Measurements from ENCODE around the gene ARL17B. TPM values are rescaled to one million over a fixed set of nuclear protein-coding genes. Genes with fewer than 3 reads are reported as not detected.
"Not testable (repeated sequence)": the region's sequence is repeated elsewhere in the genome, so short reads cannot be mapped to it uniquely, and the experiment has no call there.

ARL17B gene
- total RNA-seq, 1 donor from 2014 or later, result 6.0 TPM

DNA sequence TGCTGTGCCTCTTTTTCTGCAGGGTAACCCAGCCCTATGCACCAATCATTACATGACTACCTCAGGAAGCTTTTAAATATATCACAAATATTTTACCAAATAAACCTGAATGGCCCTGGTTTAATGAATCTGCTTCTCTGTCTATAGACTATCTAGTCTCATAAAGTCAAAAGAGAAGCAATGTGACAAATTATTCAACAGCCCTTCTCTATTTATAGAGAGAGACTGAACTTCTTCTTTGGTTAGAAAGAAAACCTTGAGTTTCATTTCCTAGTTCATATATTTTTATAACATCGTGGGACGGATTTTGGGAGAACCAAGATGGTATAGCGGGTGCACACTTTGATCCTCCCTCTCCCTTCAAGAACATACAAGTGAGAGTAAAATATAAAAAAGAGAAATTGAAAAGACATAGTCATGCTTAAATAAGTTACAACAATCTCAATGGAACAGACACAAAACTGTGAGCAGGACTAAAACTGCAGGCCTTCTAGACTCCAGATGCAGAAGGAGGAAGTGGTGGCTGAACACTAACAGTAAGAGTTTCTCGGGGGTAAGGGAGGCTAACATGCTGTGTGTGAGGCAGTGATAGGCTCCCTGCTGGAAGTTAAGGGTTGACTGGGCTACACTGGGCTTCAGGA is 70.5 kb downstream of the ARL17B start:
- not testable (repeated sequence) for DNase-seq (ENCODE audit: extremely low read depth, low read depth, low spot score)

DNA sequence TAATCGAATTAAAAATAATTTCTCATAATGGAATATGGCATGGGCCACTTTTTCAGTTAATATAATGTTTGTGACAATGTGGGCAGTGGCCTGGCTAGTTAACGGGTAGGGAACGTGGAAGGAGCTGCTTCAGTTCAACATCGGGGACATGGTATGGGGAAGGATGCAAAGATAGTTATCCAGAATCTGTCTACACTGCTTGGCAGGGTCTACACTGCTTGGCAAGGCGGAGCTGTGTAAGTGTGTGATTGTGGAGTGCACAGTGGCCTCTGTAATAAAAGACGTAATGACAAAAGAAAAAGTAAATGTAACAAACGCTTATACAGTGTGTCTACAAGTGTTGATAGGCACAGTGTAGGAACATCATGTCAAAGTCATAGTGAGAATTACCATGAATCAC is 74.0 kb downstream of the ARL17B start:
- not testable (repeated sequence) for DNase-seq (ENCODE audit: extremely low read depth, low read depth, low spot score)

- DNase-seq (ENCODE audit: extremely low read depth, low read depth, low spot score), result not testable (repeated sequence)
These were observed 74.8 kb downstream of the ARL17B start for GRCh38 chr17:46286764-46287221.

GRCh38 chr17:46285500-46285899 is 76.1 kb downstream of the ARL17B start:
- DNase-seq (ENCODE audit: extremely low read depth, low read depth, low spot score), result not testable (repeated sequence)

DNA sequence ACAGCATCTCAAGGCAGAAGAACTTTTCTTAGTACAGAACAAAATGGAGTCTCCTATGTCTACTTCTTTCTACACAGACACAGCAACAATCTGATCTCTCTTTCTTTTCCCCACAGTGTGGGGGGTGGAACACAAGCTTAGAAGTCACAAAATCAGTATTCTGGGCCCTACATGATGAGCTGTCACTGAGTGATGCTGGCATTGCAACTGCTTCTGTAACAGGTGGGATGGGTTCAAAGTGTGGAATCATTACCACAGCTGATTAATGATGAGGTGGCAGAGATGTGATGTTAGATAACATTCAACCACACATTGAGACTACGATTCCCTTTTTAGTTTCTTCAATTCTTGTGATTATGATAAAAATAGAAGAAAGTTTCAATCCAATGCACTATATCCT is 77.1 kb downstream of the ARL17B start:
- DNase-seq (ENCODE audit: extremely low read depth, low read depth, low spot score), result not testable (repeated sequence)

- DNase-seq (ENCODE audit: extremely low read depth, low read depth, low spot score), result not testable (repeated sequence)
These were observed 78.9 kb downstream of the ARL17B start for GRCh38 chr17:46282635-46283034.

DNA sequence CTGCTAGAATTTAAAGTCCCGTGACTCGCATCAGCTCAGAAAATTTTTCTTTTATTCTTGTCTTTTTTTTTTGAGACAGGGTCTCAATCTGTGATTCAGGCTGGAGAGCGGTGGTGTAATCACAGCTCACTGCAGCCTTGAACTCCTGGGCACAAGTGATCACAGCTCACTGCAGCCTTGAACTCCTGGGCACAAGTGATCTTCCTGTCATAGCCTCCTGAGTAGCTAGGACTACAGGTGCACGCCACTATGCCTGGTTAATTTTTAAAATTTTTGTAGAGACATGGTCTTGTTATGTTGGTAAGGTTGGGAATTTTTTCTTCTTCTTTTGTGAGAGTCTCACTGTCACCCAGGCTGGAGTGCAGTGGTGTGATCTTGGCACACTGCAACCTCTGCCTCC is 80.2 kb downstream of the ARL17B start:
- not testable (repeated sequence) for DNase-seq (ENCODE audit: extremely low read depth, low read depth, low spot score)

DNA sequence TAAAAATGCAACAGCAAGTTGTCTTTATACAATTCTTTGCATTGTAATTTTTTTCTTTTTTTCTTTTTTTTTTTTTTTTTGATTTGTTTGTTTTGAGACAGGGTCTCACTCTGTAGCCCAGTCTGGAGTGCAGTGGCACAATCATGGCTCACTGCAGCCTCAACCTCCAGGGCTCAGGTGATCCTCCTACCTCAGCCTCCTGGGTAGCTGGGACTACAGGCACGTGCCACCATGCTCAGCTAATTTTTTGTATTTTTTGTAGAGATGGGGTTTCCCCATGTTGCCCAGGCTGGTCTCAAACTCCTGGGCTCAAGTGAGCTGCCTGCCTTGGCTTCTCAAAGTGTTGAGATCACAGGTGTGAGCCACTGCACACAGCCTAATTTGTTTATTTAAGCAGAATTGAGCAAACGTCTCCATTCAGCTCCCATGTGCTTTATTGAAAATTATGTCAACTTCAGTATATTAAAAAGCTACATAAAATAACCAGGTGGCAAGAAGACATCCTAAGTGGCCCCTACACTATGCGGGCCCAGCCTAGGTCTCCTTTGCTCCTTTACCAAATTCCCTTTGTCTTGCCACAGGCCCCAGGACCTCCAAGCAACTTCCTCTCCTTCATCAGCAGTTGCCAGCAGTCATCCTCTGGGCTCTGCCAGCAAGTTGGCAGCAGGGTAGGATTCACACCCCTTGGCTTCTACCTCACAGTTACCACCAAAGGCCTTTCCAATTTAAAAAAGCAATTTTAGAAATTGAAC is 84.7 kb downstream of the ARL17B start:
- not testable (repeated sequence) for DNase-seq (ENCODE audit: extremely low read depth, low read depth, low spot score)

DNA sequence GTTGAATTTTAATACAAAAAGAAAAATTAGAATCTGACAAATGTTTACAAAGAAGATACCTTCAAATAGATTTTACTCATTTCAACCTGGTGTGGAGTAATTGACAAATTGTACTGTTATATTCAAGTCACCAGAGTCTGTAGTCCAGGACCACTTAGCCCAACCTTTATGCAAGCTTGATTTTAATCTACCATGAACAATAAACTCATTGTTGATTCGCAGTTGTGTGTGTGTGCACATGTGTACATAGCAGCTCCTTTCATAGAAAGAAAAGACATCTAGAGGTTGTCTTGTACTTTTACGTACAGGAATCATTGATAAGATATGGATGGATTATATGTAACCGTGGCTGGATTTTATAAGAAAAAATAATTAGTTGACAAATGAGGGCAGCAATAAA is 87.3 kb downstream of the ARL17B start:
- no peak for DNase-seq (ENCODE audit: extremely low read depth, low read depth, low spot score)

DNA sequence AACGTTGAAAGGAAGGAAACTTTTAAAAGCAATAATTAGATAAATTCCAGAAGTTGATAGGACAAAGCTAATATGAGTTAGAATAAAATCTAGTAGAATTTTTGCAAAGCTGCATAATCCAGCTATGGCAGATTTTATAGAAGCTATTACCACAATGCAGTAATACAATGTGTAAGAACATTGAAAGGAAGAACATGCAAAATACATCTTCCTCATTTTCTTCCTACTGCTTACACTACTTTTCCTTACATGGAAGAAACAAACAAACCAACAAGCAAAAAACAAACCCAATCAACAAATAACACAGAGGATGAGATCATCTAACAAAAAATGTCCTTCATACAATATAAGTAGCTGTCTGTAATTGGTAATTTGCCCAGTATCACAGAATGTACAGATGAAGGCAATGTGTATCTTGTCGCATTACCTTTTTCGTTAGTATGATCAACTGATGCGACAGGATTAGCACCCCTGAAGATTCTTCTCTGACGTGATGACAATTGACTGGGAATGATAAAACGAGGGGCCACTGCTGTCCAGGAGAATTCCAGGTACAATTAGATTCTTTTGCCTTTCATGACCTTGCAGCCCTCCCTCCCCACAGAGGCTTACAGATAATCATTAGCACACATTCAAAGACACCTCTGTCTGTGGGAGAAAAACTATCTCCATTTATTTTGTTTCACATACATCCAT is 87.9 kb downstream of the ARL17B start:
- DNase-seq (ENCODE audit: extremely low read depth, low read depth, low spot score), result no peak

DNA sequence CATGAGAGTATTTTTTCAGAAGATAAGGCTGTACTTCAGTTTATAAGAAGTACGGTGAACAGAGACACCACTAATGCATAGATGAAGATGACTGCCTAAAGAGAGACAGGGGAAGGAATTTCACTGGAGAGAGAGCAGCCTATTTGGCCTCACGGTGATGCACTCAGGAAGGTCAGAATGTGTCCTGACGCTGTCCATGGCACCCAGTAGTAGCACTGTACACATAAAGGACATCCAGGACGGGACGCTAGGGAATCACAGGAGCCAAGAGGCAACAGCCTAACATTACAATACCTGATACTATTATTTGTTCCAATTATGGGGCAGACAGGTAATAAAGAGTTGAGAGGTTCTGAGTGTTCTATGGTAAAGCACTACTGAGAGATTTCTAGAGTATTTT is 91.5 kb downstream of the ARL17B start:
- no peak for DNase-seq (ENCODE audit: extremely low read depth, low read depth, low spot score)

- DNase-seq (ENCODE audit: extremely low read depth, low read depth, low spot score), result no peak
These were observed 94.7 kb downstream of the ARL17B start for GRCh38 chr17:46266656-46267544.

GRCh38 chr17:46266063-46266655 is 95.4 kb downstream of the ARL17B start:
- not testable (repeated sequence) for DNase-seq (ENCODE audit: extremely low read depth, low read depth, low spot score)

DNA sequence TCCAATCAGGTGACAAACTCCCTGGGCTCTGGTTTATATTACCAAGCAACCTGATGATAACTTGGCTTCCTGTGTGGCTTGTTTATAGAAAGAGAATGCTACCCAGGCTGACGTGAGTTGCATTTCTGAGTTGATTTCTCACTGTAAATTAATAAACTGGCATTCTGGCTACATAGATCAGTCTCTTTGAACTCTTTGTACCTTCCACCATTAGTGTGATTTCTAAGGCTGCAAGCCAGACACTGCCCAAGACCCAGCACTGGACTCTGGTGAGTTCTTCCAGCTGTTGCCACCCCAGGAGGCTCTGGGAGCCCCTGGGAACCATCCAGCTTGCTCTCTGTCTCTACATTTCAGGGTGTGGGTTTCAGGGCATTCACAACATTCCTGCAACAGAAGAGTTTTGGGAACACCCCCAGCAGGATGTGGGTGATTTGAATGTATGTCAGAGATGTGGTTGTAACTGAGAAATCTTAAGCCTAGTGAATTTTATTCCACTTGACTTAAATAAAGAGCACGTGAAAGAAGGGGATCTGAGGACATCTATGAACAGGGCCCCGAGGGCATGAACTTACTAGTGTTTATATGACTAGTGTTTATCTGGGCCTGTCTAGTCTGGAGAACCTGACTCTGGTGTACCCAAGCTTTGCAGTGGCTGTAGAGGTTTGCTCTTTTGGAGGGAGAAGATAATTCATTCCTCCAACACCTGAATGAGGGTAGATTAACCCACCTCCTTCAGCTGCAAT is 96.9 kb downstream of the ARL17B start:
- DNase-seq (ENCODE audit: extremely low read depth, low read depth, low spot score), result no peak

DNA sequence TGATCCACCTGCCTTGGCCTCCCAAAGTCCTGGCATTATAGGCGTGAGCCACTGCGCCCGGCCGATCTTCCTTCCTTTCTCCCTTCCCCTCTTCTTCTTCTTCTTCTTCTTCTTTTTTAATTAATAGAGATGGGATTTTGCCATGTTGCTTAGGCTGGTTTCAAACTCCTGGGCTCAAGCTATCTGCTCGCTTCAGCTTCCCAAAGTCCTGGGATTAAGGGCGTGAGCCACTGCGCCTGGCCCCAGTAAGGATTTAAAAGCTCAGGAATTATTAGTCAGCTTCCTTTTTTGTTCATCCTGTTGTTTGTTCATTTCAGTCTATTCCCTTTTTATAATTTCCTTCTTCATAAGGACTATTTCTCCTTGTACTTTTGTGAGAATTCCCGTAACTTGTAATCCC is 99.3 kb downstream of the ARL17B start:
- no peak for DNase-seq (ENCODE audit: extremely low read depth, low read depth, low spot score)

DNA sequence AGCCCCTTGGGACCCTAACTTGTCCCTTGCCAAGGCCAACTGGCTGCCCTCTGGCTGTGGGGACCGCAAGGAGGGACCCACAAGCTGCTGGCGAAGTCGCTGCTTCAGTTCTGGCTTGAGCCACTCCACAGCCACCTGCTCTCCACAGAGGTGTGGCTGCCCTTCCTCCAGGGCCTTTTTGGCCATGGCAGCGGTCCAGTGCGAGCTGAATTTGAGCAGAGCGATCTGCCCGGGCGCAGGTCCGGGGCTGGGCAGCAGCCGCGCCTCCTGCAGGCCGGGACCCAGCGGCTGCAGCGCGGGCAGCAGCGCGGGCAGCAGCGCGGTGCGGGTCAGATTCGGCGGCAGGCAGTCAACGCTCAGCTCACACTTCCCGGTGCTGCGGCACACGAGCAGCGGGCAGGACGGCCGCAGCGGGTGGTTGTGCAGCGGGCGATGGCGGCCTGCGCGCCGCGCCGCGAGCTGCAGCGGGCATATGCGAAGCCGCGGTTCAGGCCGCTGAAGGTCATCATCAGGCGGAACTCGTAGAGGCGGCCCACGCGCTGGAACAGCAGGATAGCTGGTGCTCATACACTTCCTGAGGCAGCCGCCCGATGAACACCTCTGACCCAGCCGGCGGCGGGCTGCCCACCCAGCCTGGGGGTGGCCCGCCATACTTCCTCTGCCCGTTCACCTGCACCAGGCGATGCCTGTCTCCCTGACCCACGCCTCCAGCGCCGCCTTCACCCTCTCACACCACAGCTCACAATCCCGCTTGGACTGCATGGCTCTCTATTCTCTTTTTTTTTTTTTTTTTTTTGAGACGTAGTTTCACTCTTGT is 101.5 kb downstream of the ARL17B start:
- DNase-seq (ENCODE audit: extremely low read depth, low read depth, low spot score), result not testable (repeated sequence)

DNA sequence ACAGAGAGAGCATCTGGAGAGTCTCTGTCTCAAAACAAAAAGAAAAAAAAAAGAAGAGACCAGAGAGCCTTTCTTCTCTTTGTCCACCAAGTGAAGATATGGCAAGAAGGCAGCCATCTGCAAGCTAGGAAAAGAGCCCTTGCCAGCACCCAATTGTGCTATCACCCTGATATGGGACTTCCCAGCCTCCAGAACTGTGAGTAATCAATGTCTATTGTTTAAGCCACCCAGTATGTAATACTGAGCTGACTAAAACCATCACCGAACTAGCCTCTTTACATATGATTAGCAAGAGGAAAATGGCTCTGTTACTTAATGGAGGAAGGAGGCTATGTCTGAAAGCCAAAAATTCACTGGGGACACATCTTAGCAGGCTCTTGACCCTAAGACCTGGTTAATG is 105.2 kb downstream of the ARL17B start:
- DNase-seq (ENCODE audit: extremely low read depth, low read depth, low spot score), result not testable (repeated sequence)

DNA sequence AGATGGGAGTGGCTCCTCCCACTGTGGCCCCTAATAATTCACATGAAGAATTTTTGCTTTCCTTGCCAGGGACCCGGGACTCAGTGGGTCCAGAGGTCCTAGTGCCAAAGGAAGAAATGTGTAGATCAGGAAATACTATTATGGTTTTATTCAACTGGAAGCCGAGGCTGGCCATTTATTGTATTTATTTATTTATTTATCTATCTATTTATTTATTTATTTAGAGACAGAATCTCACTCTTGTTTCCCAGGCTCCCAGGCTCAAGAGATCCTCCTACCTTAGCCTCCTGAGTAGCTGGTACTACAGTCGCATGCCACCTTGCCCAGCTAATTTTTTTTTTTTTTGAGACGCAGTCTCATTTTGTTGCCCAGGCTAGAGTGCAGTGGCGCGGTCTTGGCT is 107.4 kb downstream of the ARL17B start:
- DNase-seq (ENCODE audit: extremely low read depth, low read depth, low spot score), result not testable (repeated sequence)

GRCh38 chr17:46253722-46254121 is 107.8 kb downstream of the ARL17B start:
- not testable (repeated sequence) for DNase-seq (ENCODE audit: extremely low read depth, low read depth, low spot score)

Measured in glomerular endothelial cell (primary cell).